ENCODE data around the gene ANKRD17.
"Not testable (repeated sequence)": the region's sequence is repeated elsewhere in the genome, so short reads cannot be mapped to it uniquely, and the experiment has no call there.

ANKRD17 gene, protein sequence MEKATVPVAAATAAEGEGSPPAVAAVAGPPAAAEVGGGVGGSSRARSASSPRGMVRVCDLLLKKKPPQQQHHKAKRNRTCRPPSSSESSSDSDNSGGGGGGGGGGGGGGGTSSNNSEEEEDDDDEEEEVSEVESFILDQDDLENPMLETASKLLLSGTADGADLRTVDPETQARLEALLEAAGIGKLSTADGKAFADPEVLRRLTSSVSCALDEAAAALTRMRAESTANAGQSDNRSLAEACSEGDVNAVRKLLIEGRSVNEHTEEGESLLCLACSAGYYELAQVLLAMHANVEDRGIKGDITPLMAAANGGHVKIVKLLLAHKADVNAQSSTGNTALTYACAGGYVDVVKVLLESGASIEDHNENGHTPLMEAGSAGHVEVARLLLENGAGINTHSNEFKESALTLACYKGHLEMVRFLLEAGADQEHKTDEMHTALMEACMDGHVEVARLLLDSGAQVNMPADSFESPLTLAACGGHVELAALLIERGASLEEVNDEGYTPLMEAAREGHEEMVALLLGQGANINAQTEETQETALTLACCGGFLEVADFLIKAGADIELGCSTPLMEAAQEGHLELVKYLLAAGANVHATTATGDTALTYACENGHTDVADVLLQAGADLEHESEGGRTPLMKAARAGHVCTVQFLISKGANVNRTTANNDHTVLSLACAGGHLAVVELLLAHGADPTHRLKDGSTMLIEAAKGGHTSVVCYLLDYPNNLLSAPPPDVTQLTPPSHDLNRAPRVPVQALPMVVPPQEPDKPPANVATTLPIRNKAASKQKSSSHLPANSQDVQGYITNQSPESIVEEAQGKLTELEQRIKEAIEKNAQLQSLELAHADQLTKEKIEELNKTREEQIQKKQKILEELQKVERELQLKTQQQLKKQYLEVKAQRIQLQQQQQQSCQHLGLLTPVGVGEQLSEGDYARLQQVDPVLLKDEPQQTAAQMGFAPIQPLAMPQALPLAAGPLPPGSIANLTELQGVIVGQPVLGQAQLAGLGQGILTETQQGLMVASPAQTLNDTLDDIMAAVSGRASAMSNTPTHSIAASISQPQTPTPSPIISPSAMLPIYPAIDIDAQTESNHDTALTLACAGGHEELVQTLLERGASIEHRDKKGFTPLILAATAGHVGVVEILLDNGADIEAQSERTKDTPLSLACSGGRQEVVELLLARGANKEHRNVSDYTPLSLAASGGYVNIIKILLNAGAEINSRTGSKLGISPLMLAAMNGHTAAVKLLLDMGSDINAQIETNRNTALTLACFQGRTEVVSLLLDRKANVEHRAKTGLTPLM (N-terminal part only)

GRCh38 chr4:73258686-73259570, at the start of gene ANKRD17:
TSS of gene ANKRD17 (minus strand) at chr4:73258798. CDS start at chr4:73258668, 130 bp downstream.
- DNase-seq (ENCODE audit: low read depth, low spot score), result peak; percentile 69

DNA sequence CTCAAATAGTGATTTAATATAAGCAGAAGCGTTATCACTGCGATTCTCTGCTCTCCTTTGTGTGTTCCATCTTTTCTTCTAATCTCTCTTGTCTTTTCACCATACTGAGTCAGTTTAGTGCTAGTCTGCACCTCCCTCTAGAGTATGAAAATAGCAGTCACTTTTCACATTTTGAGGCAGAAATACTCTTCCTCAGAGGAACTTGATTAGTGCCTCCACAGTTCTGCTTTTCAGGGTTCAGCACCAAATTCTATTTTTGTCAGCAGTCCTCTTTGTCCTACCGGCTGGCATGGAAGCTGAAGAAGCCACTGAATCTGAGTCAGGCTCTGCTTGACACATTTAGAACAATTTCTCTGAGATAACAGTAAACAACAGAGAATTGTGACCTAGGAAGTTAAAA, 49.7 kb upstream of the ANKRD17 start:
- no peak for DNase-seq (ENCODE audit: low read depth, low spot score)

- DNase-seq (ENCODE audit: low read depth, low spot score), result no peak
These were observed 45.1 kb upstream of the ANKRD17 start for GRCh38 chr4:73303711-73304110.

DNA sequence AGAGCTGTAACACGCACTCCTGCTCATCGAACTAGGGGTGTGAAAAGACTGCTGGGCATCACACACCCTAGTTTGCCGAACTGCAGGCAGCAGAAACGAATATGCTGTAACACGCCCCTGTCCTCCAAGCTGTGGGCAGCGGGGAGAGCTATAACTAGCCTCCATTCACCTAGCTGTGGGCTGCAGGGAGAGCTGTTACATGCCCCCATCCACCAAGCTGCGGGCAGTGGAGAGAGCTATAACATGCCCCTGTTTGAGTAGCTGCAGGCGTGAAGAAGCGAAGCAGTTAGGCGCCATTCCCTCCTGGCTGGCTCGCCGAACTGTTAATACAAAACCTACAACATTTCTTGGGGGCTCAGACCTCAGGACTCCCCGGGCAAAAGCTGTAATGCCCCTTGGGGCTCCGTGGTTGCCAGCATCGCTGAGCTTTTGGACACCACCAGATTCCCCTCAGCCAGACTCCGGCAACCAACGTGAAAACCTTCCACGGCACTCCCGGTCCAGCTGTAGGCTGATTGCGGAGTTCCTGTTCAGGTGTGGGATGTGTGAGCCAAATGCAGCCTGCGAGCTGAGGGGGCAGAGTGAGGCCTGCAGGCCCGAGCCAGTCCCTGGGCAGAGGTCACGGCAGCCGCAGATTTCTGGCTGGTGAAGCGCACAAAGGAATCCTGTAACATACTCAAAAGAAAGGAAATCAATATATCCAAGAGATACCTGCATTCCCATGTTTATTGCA, 41.1 kb upstream of the ANKRD17 start:
- DNase-seq (ENCODE audit: low read depth, low spot score), result no peak

DNA sequence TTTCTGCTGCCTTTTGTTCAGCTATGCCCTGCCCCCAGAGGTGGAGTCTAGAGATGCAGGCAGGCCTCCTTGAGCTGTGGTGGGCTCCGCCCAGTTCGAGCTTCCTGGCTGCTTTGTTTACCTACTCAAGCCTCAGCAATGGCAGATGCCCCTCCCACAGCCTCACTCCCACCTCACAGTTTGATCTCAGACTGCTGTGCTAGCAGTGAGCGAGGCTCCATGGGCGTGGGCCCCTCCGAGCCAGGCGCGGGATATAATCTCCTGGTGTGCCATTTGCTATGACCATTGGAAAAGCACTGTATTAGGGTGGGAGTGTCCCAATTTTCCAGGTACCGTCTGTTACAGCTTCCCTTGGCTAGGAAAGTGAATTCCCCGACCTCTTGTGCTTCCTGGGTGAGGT, 34.1 kb upstream of the ANKRD17 start:
- DNase-seq (ENCODE audit: low read depth, low spot score), result not testable (repeated sequence)

GRCh38 chr4:73281982-73282381, 23.4 kb upstream of the ANKRD17 start:
- DNase-seq (ENCODE audit: low read depth, low spot score), result no peak

GRCh38 chr4:73281396-73281795, 22.8 kb upstream of the ANKRD17 start:
- no peak for DNase-seq (ENCODE audit: low read depth, low spot score)

GRCh38 chr4:73277201-73277600, 18.6 kb upstream of the ANKRD17 start:
- DNase-seq (ENCODE audit: low read depth, low spot score), result no peak

- DNase-seq (ENCODE audit: low read depth, low spot score), result no peak
These were observed 16.7 kb upstream of the ANKRD17 start for GRCh38 chr4:73275318-73275654.

DNA sequence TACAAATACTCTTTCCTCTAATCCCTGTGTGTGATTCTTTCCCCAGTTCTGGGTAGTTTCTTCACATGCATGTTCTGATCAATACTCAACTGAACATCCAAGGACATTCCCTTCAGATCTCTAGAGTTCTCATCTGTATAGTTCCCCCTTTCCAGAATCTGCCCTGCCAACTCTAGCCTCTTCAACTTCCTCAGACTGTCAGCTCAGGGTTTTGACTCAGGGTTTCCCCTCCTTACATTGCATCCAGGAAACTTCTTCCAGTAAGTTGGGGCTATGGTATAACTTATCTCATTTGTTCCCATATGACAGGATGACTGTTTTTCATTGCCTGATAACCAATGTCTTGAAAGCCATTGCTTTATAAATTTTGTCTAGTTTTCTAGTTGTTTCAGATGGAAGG, 14.2 kb upstream of the ANKRD17 start:
- DNase-seq (ENCODE audit: low read depth, low spot score), result no peak

DNA sequence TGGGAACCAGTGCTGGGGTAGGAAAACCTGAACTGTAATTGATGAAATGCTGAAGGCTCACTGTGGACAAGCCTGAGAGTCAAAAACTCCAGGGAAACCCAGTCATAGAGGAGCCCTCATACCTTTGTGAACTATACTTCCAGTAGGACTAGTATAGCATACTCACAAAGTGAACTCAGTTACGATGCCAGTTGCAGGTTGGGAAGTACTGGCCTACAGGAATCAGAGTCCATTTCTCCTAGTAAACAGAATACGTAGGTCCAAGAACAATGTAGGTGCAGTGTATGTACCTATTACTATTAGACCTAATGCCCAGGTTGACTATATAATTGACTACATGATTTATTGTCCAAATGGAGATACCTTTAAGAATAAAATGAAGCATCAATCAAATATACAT, 8.5 kb upstream of the ANKRD17 start:
- DNase-seq (ENCODE audit: low read depth, low spot score), result no peak

GRCh38 chr4:73259571-73260090, 1.0 kb upstream of the ANKRD17 start:
- no peak for DNase-seq (ENCODE audit: low read depth, low spot score)

DNA sequence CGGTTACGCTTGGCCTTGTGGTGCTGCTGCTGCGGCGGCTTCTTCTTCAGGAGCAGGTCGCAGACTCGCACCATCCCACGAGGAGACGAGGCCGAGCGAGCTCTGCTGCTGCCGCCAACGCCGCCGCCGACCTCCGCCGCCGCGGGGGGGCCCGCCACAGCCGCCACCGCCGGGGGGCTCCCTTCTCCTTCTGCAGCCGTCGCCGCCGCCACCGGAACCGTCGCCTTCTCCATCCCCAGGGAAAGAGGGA, 237 bp downstream of the ANKRD17 start:
- no peak for DNase-seq (ENCODE audit: low read depth, low spot score)

GRCh38 chr4:73257651-73258435, 755 bp downstream of the ANKRD17 start:
- no peak for DNase-seq (ENCODE audit: low read depth, low spot score)

- DNase-seq (ENCODE audit: low read depth, low spot score), result no peak
These were observed 1.4 kb downstream of the ANKRD17 start for GRCh38 chr4:73257234-73257633.

GRCh38 chr4:73255847-73256246, 2.8 kb downstream of the ANKRD17 start:
- DNase-seq (ENCODE audit: low read depth, low spot score), result not testable (repeated sequence)

- DNase-seq (ENCODE audit: low read depth, low spot score), result no peak
These were observed 6.6 kb downstream of the ANKRD17 start for GRCh38 chr4:73252001-73252400.

GRCh38 chr4:73251384-73251783, 7.2 kb downstream of the ANKRD17 start:
- DNase-seq (ENCODE audit: low read depth, low spot score), result no peak

DNA sequence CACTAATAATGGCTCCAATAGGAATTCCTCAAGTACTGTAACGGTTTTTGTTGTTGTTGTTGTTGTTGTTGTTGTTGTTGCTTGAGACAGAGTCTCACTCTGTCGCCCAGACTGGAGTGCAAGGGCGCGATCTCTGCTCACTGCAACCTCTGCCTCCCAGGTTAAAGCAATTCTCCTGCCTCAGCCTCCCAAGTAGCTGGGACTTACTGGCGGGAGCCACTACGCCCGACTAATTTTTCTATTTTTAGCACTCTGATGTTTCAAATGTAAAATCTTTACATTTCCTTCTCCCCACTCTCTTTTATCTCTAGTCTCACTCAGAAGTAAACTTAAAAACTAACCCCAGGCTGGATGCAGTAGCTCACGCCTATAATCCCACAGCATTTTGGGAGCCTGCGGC, 8.0 kb downstream of the ANKRD17 start:
- no peak for DNase-seq (ENCODE audit: low read depth, low spot score)

GRCh38 chr4:73248821-73249220, 9.8 kb downstream of the ANKRD17 start:
- DNase-seq (ENCODE audit: low read depth, low spot score), result no peak

Measured in iPS DF 19.7 (cell line).